OCI-LY3 (cell line): ENCODE results near the gene PACRG.

ENCODE experiments used
- EZH2phosphoT487 ChIP-seq: fragments of 200-600 bp; shearing (Covaris generic); IDR thresholded peaks from 2 replicates; pipeline ENCODE4 v1.6.1; 2018; ENCODE audit warnings: antibody characterized with exemption, mixed run types, low read depth
- TF ChIP-seq, protein P1 (sequence below): fragments of 200-600, 300-600 bp; sonication (generic); IDR thresholded peaks from 2 replicates; pipeline ENCODE4 v1.5.1; 2014; ENCODE audit warnings: antibody characterized with exemption, low read length, low read depth

- TF ChIP-seq, protein P1, sequence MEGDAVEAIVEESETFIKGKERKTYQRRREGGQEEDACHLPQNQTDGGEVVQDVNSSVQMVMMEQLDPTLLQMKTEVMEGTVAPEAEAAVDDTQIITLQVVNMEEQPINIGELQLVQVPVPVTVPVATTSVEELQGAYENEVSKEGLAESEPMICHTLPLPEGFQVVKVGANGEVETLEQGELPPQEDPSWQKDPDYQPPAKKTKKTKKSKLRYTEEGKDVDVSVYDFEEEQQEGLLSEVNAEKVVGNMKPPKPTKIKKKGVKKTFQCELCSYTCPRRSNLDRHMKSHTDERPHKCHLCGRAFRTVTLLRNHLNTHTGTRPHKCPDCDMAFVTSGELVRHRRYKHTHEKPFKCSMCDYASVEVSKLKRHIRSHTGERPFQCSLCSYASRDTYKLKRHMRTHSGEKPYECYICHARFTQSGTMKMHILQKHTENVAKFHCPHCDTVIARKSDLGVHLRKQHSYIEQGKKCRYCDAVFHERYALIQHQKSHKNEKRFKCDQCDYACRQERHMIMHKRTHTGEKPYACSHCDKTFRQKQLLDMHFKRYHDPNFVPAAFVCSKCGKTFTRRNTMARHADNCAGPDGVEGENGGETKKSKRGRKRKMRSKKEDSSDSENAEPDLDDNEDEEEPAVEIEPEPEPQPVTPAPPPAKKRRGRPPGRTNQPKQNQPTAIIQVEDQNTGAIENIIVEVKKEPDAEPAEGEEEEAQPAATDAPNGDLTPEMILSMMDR: no peak
- no peak for TF ChIP-seq EZH2phosphoT487
Observed at GRCh38 chr6:163311830-163312229, 584.1 kb downstream of the PACRG start.
